ENCODE data around the gene KCNIP3. TPM values are rescaled to one million over a fixed set of nuclear protein-coding genes. Genes with fewer than 3 reads are reported as not detected.

Gene KCNIP3
- total RNA-seq, 1 donor from 2014 or later, result not detected

GRCh38 chr2:95292623-95293260, 4.4 kb upstream of the KCNIP3 start:
- H3K4me1 Mint-ChIP-seq (ENCODE audit: low read depth), result no peaks in the 10 kb centered on the region
- intact Hi-C loops (cut with micrococcal nuclease), result no loop called here
- no peak overlapping the region for H3K4me3 Mint-ChIP-seq

GRCh38 chr2:95294579-95295250, 2.4 kb upstream of the KCNIP3 start:
- no peak overlapping the region for H3K27ac Mint-ChIP-seq
- intact Hi-C loops (cut with micrococcal nuclease), result no loop called here
- no peaks in the 10 kb centered on the region for H3K36me3 Mint-ChIP-seq (ENCODE audit: low read depth)
- H3K4me1 Mint-ChIP-seq (ENCODE audit: low read depth), result no peaks in the 10 kb centered on the region
- peaks cover 15% of the 10 kb centered on the region for H3K9me3 Mint-ChIP-seq
- H3K27me3 Mint-ChIP-seq (ENCODE audit: insufficient read depth), result peaks cover 3% of the 10 kb centered on the region
- no peak overlapping the region for H3K4me3 Mint-ChIP-seq
- no peak for DNase-seq (ENCODE audit: low spot score)

More at GRCh38 chr2:95292623-95293260, 4.4 kb upstream of the KCNIP3 start:
- peaks cover 3% of the 10 kb centered on the region for H3K27me3 Mint-ChIP-seq (ENCODE audit: insufficient read depth)
- peaks cover 15% of the 10 kb centered on the region for H3K9me3 Mint-ChIP-seq
- no peak overlapping the region for H3K27ac Mint-ChIP-seq
- no peaks in the 10 kb centered on the region for H3K36me3 Mint-ChIP-seq (ENCODE audit: low read depth)
- DNase-seq (ENCODE audit: low spot score), result no peak

- H3K4me1 Mint-ChIP-seq (ENCODE audit: low read depth), result no peaks in the 10 kb centered on the region
- H3K27ac Mint-ChIP-seq, result no peak overlapping the region
- no peaks in the 10 kb centered on the region for H3K36me3 Mint-ChIP-seq (ENCODE audit: low read depth)
- no peak overlapping the region for H3K4me3 Mint-ChIP-seq
- no peak for DNase-seq (ENCODE audit: low spot score)
- peaks cover 3% of the 10 kb centered on the region for H3K27me3 Mint-ChIP-seq (ENCODE audit: insufficient read depth)
- intact Hi-C loops (cut with micrococcal nuclease), result no loop called here
- H3K9me3 Mint-ChIP-seq, result peaks cover 9% of the 10 kb centered on the region
Measured at GRCh38 chr2:95295376-95295775, 1.8 kb upstream of the KCNIP3 start.

GRCh38 chr2:95296011-95296410, 1.1 kb upstream of the KCNIP3 start:
- Mint-ChIP-seq H3K9me3 (peaks cover 5% of the 10 kb centered on the region), H3K27me3 (ENCODE audit: insufficient read depth) (peaks cover 3% of the 10 kb centered on the region), H3K4me1 (ENCODE audit: low read depth) (no peaks in the 10 kb centered on the region), H3K27ac (no peak overlapping the region), H3K36me3 (ENCODE audit: low read depth) (no peaks in the 10 kb centered on the region), H3K4me3 (no peak overlapping the region)
- intact Hi-C loops (cut with micrococcal nuclease), result no loop called here
- no peak for DNase-seq (ENCODE audit: low spot score)

GRCh38 chr2:95297639-95298395, 670 bp downstream of the KCNIP3 start:
- intact Hi-C loops (cut with micrococcal nuclease), result no loop called here
- H3K9me3 Mint-ChIP-seq, result no peaks in the 10 kb centered on the region
- peaks cover 3% of the 10 kb centered on the region for H3K27me3 Mint-ChIP-seq (ENCODE audit: insufficient read depth)

GRCh38 chr2:95298486-95299111, 1.5 kb downstream of the KCNIP3 start:
- no peaks in the 10 kb centered on the region for H3K9me3 Mint-ChIP-seq
- no peak overlapping the region for H3K4me3 Mint-ChIP-seq
- H3K4me1 Mint-ChIP-seq (ENCODE audit: low read depth), result no peaks in the 10 kb centered on the region
- no peak for DNase-seq (ENCODE audit: low spot score)
- peaks cover 3% of the 10 kb centered on the region for H3K27me3 Mint-ChIP-seq (ENCODE audit: insufficient read depth)
- intact Hi-C loops (cut with micrococcal nuclease), result no loop called here
- H3K36me3 Mint-ChIP-seq (ENCODE audit: low read depth), result no peaks in the 10 kb centered on the region
- H3K27ac Mint-ChIP-seq, result no peak overlapping the region

More at GRCh38 chr2:95297639-95298395, 670 bp downstream of the KCNIP3 start:
- no peaks in the 10 kb centered on the region for H3K4me1 Mint-ChIP-seq (ENCODE audit: low read depth)
- no peaks in the 10 kb centered on the region for H3K36me3 Mint-ChIP-seq (ENCODE audit: low read depth)
- no peak overlapping the region for H3K27ac Mint-ChIP-seq
- H3K4me3 Mint-ChIP-seq, result no peak overlapping the region
- DNase-seq (ENCODE audit: low spot score), result no peak

- Mint-ChIP-seq H3K4me3 (no peak overlapping the region), H3K27me3 (ENCODE audit: insufficient read depth) (peaks cover 3% of the 10 kb centered on the region), H3K9me3 (no peaks in the 10 kb centered on the region), H3K4me1 (ENCODE audit: low read depth) (no peaks in the 10 kb centered on the region), H3K36me3 (ENCODE audit: low read depth) (no peaks in the 10 kb centered on the region), H3K27ac (no peak overlapping the region)
- intact Hi-C loops (cut with micrococcal nuclease), result no loop called here
- no peak for DNase-seq (ENCODE audit: low spot score)
Measured at GRCh38 chr2:95299961-95300360, 2.8 kb downstream of the KCNIP3 start.

- peaks cover 3% of the 10 kb centered on the region for H3K27me3 Mint-ChIP-seq (ENCODE audit: insufficient read depth)
- intact Hi-C loops (cut with micrococcal nuclease), result no loop called here
- no peaks in the 10 kb centered on the region for H3K4me1 Mint-ChIP-seq (ENCODE audit: low read depth)
- H3K36me3 Mint-ChIP-seq (ENCODE audit: low read depth), result no peaks in the 10 kb centered on the region
- no peaks in the 10 kb centered on the region for H3K9me3 Mint-ChIP-seq
- H3K27ac Mint-ChIP-seq, result no peak overlapping the region
- no peak overlapping the region for H3K4me3 Mint-ChIP-seq
- no peak for DNase-seq (ENCODE audit: low spot score)
Measured at GRCh38 chr2:95300450-95300849, 3.3 kb downstream of the KCNIP3 start.

GRCh38 chr2:95301186-95301585, 4.0 kb downstream of the KCNIP3 start:
- intact Hi-C loops (cut with micrococcal nuclease), result no loop called here
- no peak for DNase-seq (ENCODE audit: low spot score)
- H3K27me3 Mint-ChIP-seq (ENCODE audit: insufficient read depth), result peaks cover 3% of the 10 kb centered on the region
- H3K4me1 Mint-ChIP-seq (ENCODE audit: low read depth), result no peaks in the 10 kb centered on the region
- H3K27ac Mint-ChIP-seq, result no peak overlapping the region
- H3K36me3 Mint-ChIP-seq (ENCODE audit: low read depth), result no peaks in the 10 kb centered on the region
- no peaks in the 10 kb centered on the region for H3K9me3 Mint-ChIP-seq
- no peak overlapping the region for H3K4me3 Mint-ChIP-seq

GRCh38 chr2:95301876-95302641, 4.9 kb downstream of the KCNIP3 start:
- no peak for DNase-seq (ENCODE audit: low spot score)
- H3K27ac Mint-ChIP-seq, result no peak overlapping the region
- peaks cover under 1% of the 10 kb centered on the region for H3K27me3 Mint-ChIP-seq (ENCODE audit: insufficient read depth)
- H3K9me3 Mint-ChIP-seq, result no peaks in the 10 kb centered on the region
- no peak overlapping the region for H3K4me3 Mint-ChIP-seq
- H3K4me1 Mint-ChIP-seq (ENCODE audit: low read depth), result no peaks in the 10 kb centered on the region
- no peaks in the 10 kb centered on the region for H3K36me3 Mint-ChIP-seq (ENCODE audit: low read depth)
- intact Hi-C loops (cut with micrococcal nuclease), result no loop called here

GRCh38 chr2:95303191-95303919, 6.2 kb downstream of the KCNIP3 start:
- intact Hi-C loops (cut with micrococcal nuclease), result no loop called here
- no peak for DNase-seq (ENCODE audit: low spot score)
- Mint-ChIP-seq H3K36me3 (ENCODE audit: low read depth) (no peaks in the 10 kb centered on the region), H3K9me3 (no peaks in the 10 kb centered on the region), H3K4me1 (ENCODE audit: low read depth) (no peaks in the 10 kb centered on the region), H3K27ac (no peak overlapping the region), H3K4me3 (no peak overlapping the region), H3K27me3 (ENCODE audit: insufficient read depth) (no peaks in the 10 kb centered on the region)

All from activated T-helper 1 cell treated with anti-CD3 and anti-CD28 coated beads, Interleukin-12 subunit alpha, Interleukin-12 subunit beta, Interleukin-2, Interleukin-4 antibody, amounts not matched to agents 30 ng/mL and 10 ng/mL and 1 ng/mL, durations not matched to agents 14 hours and 24 hours and 36 hours (primary cell).